HUDEP-2 (cell line): Measurements from ENCODE around the gene C16orf74.

Experiments
- DNase-seq, 76 experiments: peaks; one replicate each; lab custom pipeline; 2025; ENCODE audit not compliant: unreplicated experiment in 76 of 76; lab: John Stamatoyannopoulos, UW

The C16orf74 gene

GRCh38 chr16:85698935-85699558, 51.8 kb downstream of the C16orf74 start:
- DNase-seq: peak in 9 of 76 experiments; percentile 5 to 33 (median 15)

GRCh38 chr16:85698459-85698891, 52.4 kb downstream of the C16orf74 start:
- no peak for DNase-seq

- no peak for DNase-seq
Observed at GRCh38 chr16:85697431-85697830, 53.5 kb downstream of the C16orf74 start.

GRCh38 chr16:85696781-85697180, 54.1 kb downstream of the C16orf74 start:
- no peak for DNase-seq

- DNase-seq: no peak
Observed at GRCh38 chr16:85695196-85696128, 55.4 kb downstream of the C16orf74 start.

- no peak for DNase-seq
Observed at GRCh38 chr16:85690469-85691064, 60.3 kb downstream of the C16orf74 start.

GRCh38 chr16:85689950-85690320, 61.0 kb downstream of the C16orf74 start:
- no peak for DNase-seq

GRCh38 chr16:85689285-85689949, 61.5 kb downstream of the C16orf74 start:
- no peak for DNase-seq

- DNase-seq: peak in 74 of 76 experiments; percentile 24 to 92 (median 82)
Observed at GRCh38 chr16:85688586-85689284, 62.2 kb downstream of the C16orf74 start, which contains the start of gene GINS2. Gene GINS2, minus strand, starts transcription at chr16:85688954. Its CDS starts 56 bp downstream, at chr16:85688898.

GRCh38 chr16:85687651-85688471, 63.0 kb downstream of the C16orf74 start:
- no peak for DNase-seq

- DNase-seq: peak in 15 of 76 experiments; percentile 7 to 30 (median 17)
Observed at GRCh38 chr16:85686912-85687591, 63.8 kb downstream of the C16orf74 start.

- DNase-seq: no peak
Observed at GRCh38 chr16:85685251-85685650, 65.6 kb downstream of the C16orf74 start.

- peak in 48 of 76 experiments; percentile 14 to 58 (median 38) for DNase-seq
Observed at GRCh38 chr16:85683363-85683762, 67.5 kb downstream of the C16orf74 start.

GRCh38 chr16:85682516-85682915, 68.4 kb downstream of the C16orf74 start:
- DNase-seq: no peak

- no peak for DNase-seq
Observed at GRCh38 chr16:85681255-85681654, 69.6 kb downstream of the C16orf74 start.

- no peak for DNase-seq
Observed at GRCh38 chr16:85680352-85680944, 70.4 kb downstream of the C16orf74 start.

GRCh38 chr16:85679870-85680269, 71.0 kb downstream of the C16orf74 start:
- no peak for DNase-seq

GRCh38 chr16:85678821-85679220, 72.1 kb downstream of the C16orf74 start:
- DNase-seq: no peak
